HAP-1 (cell line): ENCODE measurements around the gene CCT6B.
"Not testable (repeated sequence)": the region's sequence is repeated elsewhere in the genome, so short reads cannot be mapped to it uniquely, and the experiment has no call there.

ENCODE experiments used
- DNase-seq, 2 experiments: peaks; one replicate each; pipeline ENCODE4 v3.0.0-alpha.2; 2016 to 2020; ENCODE audit warnings: low spot score in 2 of 2
- H3K27me3 ChIP-seq: fragments of 250-450 bp; sonication (Bioruptor Pico); 2 replicates; pipeline ENCODE4 v1.5.1; 2020; ENCODE audit warnings: low read depth, mild to moderate bottlenecking, moderate library complexity
- H3K36me3 ChIP-seq: fragments of 250-450 bp; sonication (Bioruptor Pico); replicated peaks from 2 replicates; pipeline ENCODE4 v1.5.1; 2020; ENCODE audit warnings: mild to moderate bottlenecking
- H3K4me1 ChIP-seq: fragments of 250-450 bp; sonication (Bioruptor Pico); 2 replicates; pipeline ENCODE4 v1.5.1; 2020; ENCODE audit warnings: mild to moderate bottlenecking
- H3K4me3 ChIP-seq: fragments of 250-450 bp; sonication (Bioruptor Pico); 2 replicates; pipeline ENCODE4 v1.5.1; 2020; ENCODE audit warnings: mild to moderate bottlenecking, moderate library complexity
- H3K9me3 ChIP-seq: fragments of 250-450 bp; sonication (Bioruptor Pico); 2 replicates; pipeline ENCODE4 v1.5.1; 2020; ENCODE audit warnings: mild to moderate bottlenecking, moderate library complexity
- in situ Hi-C: fragments of 300-500 bp; cut with MboI; formaldehyde crosslinking; loops from 3 replicates; pipeline ENCODE4 v1.14.3; 2020; ENCODE audit warnings: low sequenced_read_pairs, inconsistent platforms, mixed read lengths

CCT6B gene

GRCh38 chr17:34961093-34961911 lies at the start of gene CCT6B, which contains the start of gene ZNF830:
Gene CCT6B (minus strand): TSS chr17:34961460. CDS start chr17:34961393, 67 bp downstream.
Gene ZNF830 (plus strand): TSS chr17:34961540. CDS start chr17:34961567, 27 bp downstream.
- Histone ChIP-seq H3K36me3 (peaks cover 27% of the 10 kb centered on the region), H3K4me3 (peak within 1 kb of the TSS; percentile 73), H3K4me1 (peaks cover 18% of the 10 kb centered on the region), H3K9me3 (no peaks in the 10 kb centered on the region), H3K27me3 (peaks cover 12% of the 10 kb centered on the region)
- in situ Hi-C loops, result no loop called here
- DNase-seq, result peak; percentile 87 to 91

GRCh38 chr17:35010093-35010492 lies 48.8 kb upstream of the CCT6B start:
- Histone ChIP-seq H3K4me1 (no peaks in the 10 kb centered on the region), H3K4me3 (no peak overlapping the region), H3K9me3 (no peaks in the 10 kb centered on the region), H3K36me3 (peaks cover 40% of the 10 kb centered on the region), H3K27me3 (no peaks in the 10 kb centered on the region)
- no peak for DNase-seq
- in situ Hi-C loops, result no loop called here

- Histone ChIP-seq H3K4me3 (no peak overlapping the region), H3K27me3 (no peaks in the 10 kb centered on the region), H3K36me3 (peaks cover 58% of the 10 kb centered on the region), H3K4me1 (no peaks in the 10 kb centered on the region), H3K9me3 (no peaks in the 10 kb centered on the region)
- in situ Hi-C loops, result no loop called here
- no peak for DNase-seq
These were observed 45.7 kb upstream of the CCT6B start for GRCh38 chr17:35006961-35007360.

- in situ Hi-C loops, result no loop called here
- H3K36me3 ChIP-seq, result peaks cover 64% of the 10 kb centered on the region
- H3K4me1 ChIP-seq, result no peaks in the 10 kb centered on the region
These were observed 45.1 kb upstream of the CCT6B start for GRCh38 chr17:35006345-35006744.

GRCh38 chr17:35003778-35004177 lies 42.5 kb upstream of the CCT6B start:
- Histone ChIP-seq H3K27me3 (no peaks in the 10 kb centered on the region), H3K9me3 (no peaks in the 10 kb centered on the region), H3K4me3 (no peak overlapping the region), H3K36me3 (peaks cover 73% of the 10 kb centered on the region), H3K4me1 (no peaks in the 10 kb centered on the region)
- in situ Hi-C loops, result no loop called here
- no peak for DNase-seq

More at GRCh38 chr17:35006345-35006744, 45.1 kb upstream of the CCT6B start:
- no peaks in the 10 kb centered on the region for H3K27me3 ChIP-seq
- H3K9me3 ChIP-seq, result no peaks in the 10 kb centered on the region
- H3K4me3 ChIP-seq, result no peak overlapping the region
- DNase-seq, result no peak

GRCh38 chr17:35002876-35003551 lies 41.8 kb upstream of the CCT6B start:
- H3K9me3 ChIP-seq, result no peaks in the 10 kb centered on the region
- H3K27me3 ChIP-seq, result no peaks in the 10 kb centered on the region
- in situ Hi-C loops, result no loop called here
- no peaks in the 10 kb centered on the region for H3K4me1 ChIP-seq
- no peak for DNase-seq
- H3K4me3 ChIP-seq, result no peak overlapping the region
- H3K36me3 ChIP-seq, result peaks cover 78% of the 10 kb centered on the region

- in situ Hi-C loops, result no loop called here
- no peak for DNase-seq
- Histone ChIP-seq H3K4me1 (no peaks in the 10 kb centered on the region), H3K9me3 (no peaks in the 10 kb centered on the region), H3K36me3 (peaks cover 76% of the 10 kb centered on the region), H3K4me3 (no peak overlapping the region), H3K27me3 (no peaks in the 10 kb centered on the region)
These were observed 40.3 kb upstream of the CCT6B start for GRCh38 chr17:35001549-35001948.

GRCh38 chr17:35000965-35001364 lies 39.7 kb upstream of the CCT6B start:
- H3K4me3 ChIP-seq, H3K9me3 ChIP-seq, H3K27me3 ChIP-seq, H3K4me1 ChIP-seq, DNase-seq, in situ Hi-C loops: not testable (repeated sequence)
- H3K36me3 ChIP-seq, result peaks cover 77% of the 10 kb centered on the region

GRCh38 chr17:34999456-34999855 lies 38.2 kb upstream of the CCT6B start:
- no peaks in the 10 kb centered on the region for H3K4me1 ChIP-seq
- no peak overlapping the region for H3K4me3 ChIP-seq
- DNase-seq, result no peak
- no peaks in the 10 kb centered on the region for H3K9me3 ChIP-seq
- in situ Hi-C loops, result loop anchor here (5.0 kb wide), 1 partner anchor 123 kb away; the partner anchor contains the start of gene FNDC8
- H3K36me3 ChIP-seq, result peaks cover 86% of the 10 kb centered on the region
- no peaks in the 10 kb centered on the region for H3K27me3 ChIP-seq

- Histone ChIP-seq H3K4me3 (no peak overlapping the region), H3K4me1 (no peaks in the 10 kb centered on the region), H3K27me3 (no peaks in the 10 kb centered on the region), H3K36me3 (peaks cover 86% of the 10 kb centered on the region), H3K9me3 (no peaks in the 10 kb centered on the region)
- in situ Hi-C loops, result loop anchor here (5.0 kb wide), 1 partner anchor 124 kb away; the partner anchor contains the start of gene FNDC8
- DNase-seq, result peak; percentile 46 to 78
These were observed 36.9 kb upstream of the CCT6B start for GRCh38 chr17:34998205-34998604.

GRCh38 chr17:34997355-34997862 lies 36.1 kb upstream of the CCT6B start:
- H3K9me3 ChIP-seq, result no peaks in the 10 kb centered on the region
- no peak overlapping the region for H3K4me3 ChIP-seq
- H3K36me3 ChIP-seq, result peaks cover 89% of the 10 kb centered on the region
- in situ Hi-C loops, result loop anchor here (5.0 kb wide), 1 partner anchor 125 kb away; the partner anchor contains the start of gene FNDC8
- H3K27me3 ChIP-seq, result no peaks in the 10 kb centered on the region
- no peak for DNase-seq
- H3K4me1 ChIP-seq, result no peaks in the 10 kb centered on the region

- no peaks in the 10 kb centered on the region for H3K9me3 ChIP-seq
- DNase-seq, result no peak
- H3K27me3 ChIP-seq, result no peaks in the 10 kb centered on the region
- in situ Hi-C loops, result loop anchor here (5.0 kb wide), 1 partner anchor 126 kb away; the partner anchor contains the start of gene FNDC8
- H3K4me3 ChIP-seq, result no peak overlapping the region
- H3K36me3 ChIP-seq, result peaks cover 89% of the 10 kb centered on the region
- H3K4me1 ChIP-seq, result no peaks in the 10 kb centered on the region
These were observed 35.4 kb upstream of the CCT6B start for GRCh38 chr17:34996422-34997285.

GRCh38 chr17:34993031-34993430 lies 31.8 kb upstream of the CCT6B start:
- Histone ChIP-seq H3K4me1 (no peaks in the 10 kb centered on the region), H3K27me3 (no peaks in the 10 kb centered on the region), H3K4me3 (no peak overlapping the region), H3K9me3 (no peaks in the 10 kb centered on the region), H3K36me3 (peaks cover 95% of the 10 kb centered on the region)
- in situ Hi-C loops, result no loop called here
- no peak for DNase-seq
